SU-DHL-6 (cell line): ENCODE measurements around the gene CCNL2.

Experiments used
- CTCF ChIP-seq: fragments of 200-600 bp; sonication (generic); IDR thresholded peaks from one replicate; pipeline ENCODE4 v1.5.1; 2017; ENCODE audit warnings: antibody characterized with exemption, mild to moderate bottlenecking, low read length, moderate library complexity; ENCODE audit not compliant: insufficient read depth, poor library complexity, severe bottlenecking
- EZH2phosphoT487 ChIP-seq: fragments of 200-600 bp; sonication (generic), shearing (Covaris generic); conservative IDR thresholded peaks from 2 replicates; pipeline ENCODE4 v1.6.1; 2018; ENCODE audit warnings: mild to moderate bottlenecking, antibody characterized with exemption, low read length, moderate library complexity, mixed read lengths

GRCh38 chr1:1403653-1404052 is 4.5 kb upstream of the CCNL2 start:
- TF ChIP-seq CTCF = no peak
- no peak for TF ChIP-seq EZH2phosphoT487
